NB4 (cell line): ENCODE measurements around the gene LPO.

Source experiments
- DNase-seq: peaks from one replicate; pipeline ENCODE4 v3.0.0; 2010; ENCODE audit warnings: low read depth
- H3K4me3 ChIP-seq: one replicate; pipeline ENCODE4 v1.5.1; 2011; ENCODE audit warnings: mild to moderate bottlenecking, low read depth, low read length, moderate library complexity
- CTCF ChIP-seq: IDR thresholded peaks from one replicate; pipeline ENCODE4 v1.5.1; 2012; ENCODE audit warnings: low read depth, low read length
- MAX ChIP-seq: IDR thresholded peaks from 2 replicates; pipeline ENCODE4 v1.6.1; 2011; ENCODE audit warnings: low read depth, low read length
- MYC ChIP-seq: IDR thresholded peaks from 2 replicates; pipeline ENCODE4 v1.6.1; 2011; ENCODE audit warnings: low read depth, low read length
- POLR2A ChIP-seq: IDR thresholded peaks from 2 replicates; pipeline ENCODE4 v1.6.1; 2011; ENCODE audit warnings: mild to moderate bottlenecking; ENCODE audit not compliant: insufficient read length; ENCODE audit errors: extremely low read depth

The LPO gene

GRCh38 chr17:58195518-58196123 is 42.8 kb upstream of the LPO start:
- H3K4me3 ChIP-seq = no peak overlapping the region
- TF ChIP-seq POLR2A = no peak
- no peak for DNase-seq

GRCh38 chr17:58196610-58197009 is 41.8 kb upstream of the LPO start:
- DNase-seq = no peak
- TF ChIP-seq MAX (no peak), POLR2A (no peak), CTCF (no peak), MYC (no peak)
- no peak overlapping the region for H3K4me3 ChIP-seq

GRCh38 chr17:58200024-58200633 is 38.3 kb upstream of the LPO start:
- TF ChIP-seq CTCF (peak; percentile 71), POLR2A (no peak), MYC (peak; percentile 46; the same call in 1 of the 2 replicates), MAX (peak; percentile 49)
- H3K4me3 ChIP-seq = no peak overlapping the region
- peak; percentile 66 for DNase-seq

GRCh38 chr17:58202859-58203258 is 35.5 kb upstream of the LPO start:
- TF ChIP-seq CTCF (no peak), MAX (no peak), POLR2A (no peak), MYC (no peak)

GRCh38 chr17:58204796-58205195 is 33.6 kb upstream of the LPO start:
- DNase-seq = no peak
- no peak overlapping the region for H3K4me3 ChIP-seq
- TF ChIP-seq CTCF (no peak), MAX (no peak), POLR2A (no peak), MYC (no peak)

More at GRCh38 chr17:58202859-58203258, 35.5 kb upstream of the LPO start:
- no peak overlapping the region for H3K4me3 ChIP-seq
- DNase-seq = no peak

- no peak overlapping the region for H3K4me3 ChIP-seq
- no peak for DNase-seq
- TF ChIP-seq POLR2A (no peak), CTCF (no peak), MYC (no peak), MAX (no peak)
These were observed 32.4 kb upstream of the LPO start for GRCh38 chr17:58205936-58206335.
